DMS114 treated with DMSO at 0.1 percent for 48 hours (cell line): ENCODE results near the gene PARD3B.

Source experiments
- DNase-seq: peaks from one replicate; lab custom pipeline; 2025; ENCODE audit not compliant: unreplicated experiment; lab: John Stamatoyannopoulos, UW

PARD3B gene

DNA sequence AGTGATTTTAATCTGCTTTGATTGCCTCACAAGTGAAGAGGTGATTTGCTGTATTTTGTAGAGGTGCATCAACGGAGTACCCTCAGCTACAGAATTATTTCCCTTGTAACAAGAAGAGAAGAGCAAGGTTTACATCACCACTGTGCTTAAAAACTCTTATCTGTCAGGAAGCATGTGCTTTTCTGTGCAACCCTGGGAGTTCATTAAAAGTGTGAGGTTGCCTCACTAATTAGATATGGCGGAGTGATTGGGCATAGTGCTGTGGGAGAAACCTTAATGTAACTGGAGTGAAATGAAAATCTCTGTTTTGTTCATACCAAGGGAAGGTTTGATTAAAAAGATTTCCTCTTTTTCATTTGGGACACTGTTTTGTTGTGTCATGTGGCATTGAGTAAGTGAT is 544.7 kb downstream of the PARD3B start:
- no peak for DNase-seq

DNA sequence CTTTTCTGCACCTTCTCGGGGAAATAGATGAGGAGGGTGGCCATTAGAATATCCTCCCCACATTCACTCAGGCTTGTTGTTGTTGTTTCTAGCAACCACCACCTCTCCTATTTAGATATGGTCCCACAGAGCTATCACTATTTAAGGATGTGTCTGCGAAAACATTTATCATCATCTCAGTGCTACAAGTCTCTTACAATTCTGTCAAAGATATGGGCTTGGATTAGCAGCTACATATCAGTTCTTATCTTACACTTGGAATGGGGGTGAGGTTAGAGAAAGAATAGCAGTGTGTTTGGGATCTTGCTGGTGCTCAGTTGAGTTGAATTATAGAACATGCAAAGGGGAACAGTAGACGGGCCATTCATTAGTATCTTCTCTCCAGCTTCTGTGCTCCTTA is 546.1 kb downstream of the PARD3B start:
- no peak for DNase-seq

DNA sequence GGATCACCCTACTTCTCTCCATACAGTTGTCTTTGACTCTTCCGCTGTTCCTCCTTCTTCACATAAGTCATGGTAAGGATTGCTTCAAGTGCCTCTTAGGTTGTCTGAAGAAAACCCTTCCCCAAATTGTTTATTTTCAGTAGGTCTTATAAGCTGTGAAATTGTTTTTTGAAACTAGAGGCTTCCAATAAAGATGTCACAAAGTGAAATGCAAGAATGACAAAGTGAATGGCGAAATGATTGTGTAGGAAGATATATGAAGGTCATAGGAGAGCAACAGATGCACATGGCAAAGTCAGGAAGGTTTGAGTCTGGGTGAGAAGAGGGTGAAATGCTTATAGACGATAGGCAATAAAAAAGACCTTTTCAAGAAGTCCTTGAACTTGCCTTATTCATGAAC is 548.8 kb downstream of the PARD3B start:
- DNase-seq = no peak

DNA sequence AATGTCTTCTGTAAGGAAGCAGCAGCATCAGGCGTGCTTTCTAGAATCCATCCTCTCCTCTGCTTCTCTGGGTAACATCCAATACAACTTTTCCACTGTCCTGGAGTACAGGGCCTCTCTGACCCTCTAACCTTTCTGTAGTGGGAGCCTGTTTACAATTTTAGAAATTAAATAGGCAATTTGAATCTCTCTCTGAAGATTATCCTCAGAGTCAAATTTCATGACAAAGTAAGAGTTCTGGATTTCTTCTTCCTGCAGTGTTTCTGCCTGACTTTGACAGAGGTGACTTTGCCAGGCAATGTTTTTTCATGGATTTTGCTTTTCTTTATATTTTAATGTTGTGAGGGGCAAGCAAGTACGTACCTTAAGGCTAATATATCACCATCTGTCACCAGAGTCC is 558.4 kb downstream of the PARD3B start:
- DNase-seq = no peak

DNA sequence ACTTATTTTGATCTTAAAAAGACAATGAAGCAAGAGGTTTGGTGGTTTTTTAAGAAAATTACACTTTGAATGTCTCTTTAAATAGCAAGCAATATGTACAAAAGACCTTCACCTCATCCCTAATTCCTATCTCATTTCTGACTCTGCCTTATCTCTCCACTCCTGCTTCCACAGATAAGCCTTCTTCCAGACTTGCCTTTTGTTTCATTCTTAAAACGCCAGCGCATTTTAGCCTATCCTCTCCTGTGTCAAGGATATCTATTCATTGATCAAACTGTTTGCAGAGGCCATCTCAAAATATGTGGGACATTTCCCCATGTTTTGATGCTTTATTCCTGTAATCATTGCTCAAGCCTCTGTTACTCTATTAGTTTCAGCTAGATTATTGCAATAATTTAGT is 562.5 kb downstream of the PARD3B start:
- DNase-seq = no peak

DNA sequence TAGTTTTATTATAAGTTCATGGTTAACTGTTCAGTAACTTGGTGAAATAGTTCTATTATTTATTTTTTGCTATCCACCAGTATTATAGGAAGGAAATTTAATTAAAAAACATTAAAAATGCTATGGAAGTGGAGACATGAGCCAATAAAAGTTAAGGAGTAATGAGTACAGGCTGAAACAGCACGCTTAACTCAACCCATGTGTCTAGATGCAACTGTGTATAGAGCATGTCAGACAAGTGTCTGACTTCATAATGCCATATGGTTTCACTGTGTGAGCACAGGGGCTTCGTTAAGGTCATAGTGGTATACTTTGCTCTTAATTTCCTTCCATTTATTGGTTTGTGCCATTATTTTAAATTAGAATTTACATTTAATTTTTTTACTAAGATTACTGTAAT is 570.2 kb downstream of the PARD3B start:
- no peak for DNase-seq

DNA sequence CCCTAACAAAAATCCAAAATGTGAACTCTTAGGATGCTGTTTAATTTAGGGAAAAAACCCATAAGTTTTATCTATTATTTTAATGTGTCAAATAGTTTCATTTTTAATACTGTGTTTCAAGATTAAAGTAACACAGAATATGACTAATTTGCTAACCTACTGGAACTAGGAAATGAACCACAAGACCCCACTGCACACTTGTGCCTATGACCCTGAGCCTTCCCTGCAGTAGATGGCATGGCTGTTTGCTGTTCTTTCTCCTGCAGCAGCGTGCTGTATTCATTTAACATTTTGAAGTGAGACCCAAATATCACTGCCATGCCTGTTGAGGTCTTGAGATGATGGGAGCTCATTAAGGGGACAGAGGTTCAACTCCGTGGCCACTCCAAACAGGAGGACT is 571.9 kb downstream of the PARD3B start:
- DNase-seq = no peak

DNA sequence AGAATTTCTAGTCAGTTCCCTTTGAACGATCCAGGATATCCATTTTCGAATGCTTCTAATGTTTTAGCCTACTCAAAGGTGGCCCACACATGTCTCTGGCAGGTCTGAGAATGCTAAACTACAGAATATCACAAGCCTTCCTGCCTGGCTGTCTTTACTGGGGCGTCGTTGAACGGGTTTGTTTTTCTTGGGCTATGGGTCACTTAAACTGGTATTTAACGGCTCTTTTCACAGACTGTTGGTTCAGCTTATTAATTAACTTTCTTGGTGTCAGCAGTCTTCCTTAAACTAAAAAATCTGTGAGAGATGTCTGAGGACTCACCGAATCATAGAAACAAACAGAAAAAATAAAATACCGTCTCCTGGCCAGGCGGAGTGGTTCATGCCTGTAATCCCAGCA is 573.9 kb downstream of the PARD3B start:
- DNase-seq = no peak

DNA sequence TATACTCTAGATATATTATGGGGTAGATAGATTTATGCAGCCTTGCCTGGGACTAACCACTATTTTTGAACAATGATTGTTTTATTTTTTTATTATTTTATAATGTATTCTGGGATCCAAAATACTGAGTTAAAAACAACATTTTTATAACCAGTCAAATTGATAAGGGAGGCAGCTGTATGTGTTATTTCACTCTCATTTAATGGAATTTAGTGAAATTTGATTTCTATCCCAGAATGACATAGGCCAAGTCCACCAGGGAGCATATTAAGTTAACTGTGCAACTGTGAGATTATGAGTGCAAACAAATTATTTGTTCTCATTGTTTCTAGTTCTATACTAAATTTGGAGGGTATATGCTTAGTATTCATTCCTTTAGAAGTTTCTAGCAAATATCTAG is 583.5 kb downstream of the PARD3B start:
- no peak for DNase-seq

DNA sequence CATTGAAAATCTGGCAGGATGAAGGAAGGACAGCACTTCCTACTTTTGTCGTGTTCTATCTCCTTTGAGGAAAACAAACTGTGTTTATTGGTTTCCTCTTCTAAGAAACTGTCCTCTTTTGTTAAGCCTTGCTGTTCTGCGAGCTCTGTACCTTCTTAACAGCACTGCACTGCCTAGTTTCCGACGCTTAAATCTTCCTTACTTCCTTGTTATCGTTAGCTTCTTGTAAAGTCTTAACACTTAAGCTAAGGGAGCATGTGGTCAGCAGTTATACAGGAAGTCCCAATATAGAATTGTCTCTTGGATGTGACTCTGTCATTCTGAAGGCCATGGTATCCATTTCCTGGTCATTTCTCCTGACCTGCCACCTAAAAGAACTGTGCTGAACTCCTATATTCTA is 584.3 kb downstream of the PARD3B start:
- no peak for DNase-seq

DNA sequence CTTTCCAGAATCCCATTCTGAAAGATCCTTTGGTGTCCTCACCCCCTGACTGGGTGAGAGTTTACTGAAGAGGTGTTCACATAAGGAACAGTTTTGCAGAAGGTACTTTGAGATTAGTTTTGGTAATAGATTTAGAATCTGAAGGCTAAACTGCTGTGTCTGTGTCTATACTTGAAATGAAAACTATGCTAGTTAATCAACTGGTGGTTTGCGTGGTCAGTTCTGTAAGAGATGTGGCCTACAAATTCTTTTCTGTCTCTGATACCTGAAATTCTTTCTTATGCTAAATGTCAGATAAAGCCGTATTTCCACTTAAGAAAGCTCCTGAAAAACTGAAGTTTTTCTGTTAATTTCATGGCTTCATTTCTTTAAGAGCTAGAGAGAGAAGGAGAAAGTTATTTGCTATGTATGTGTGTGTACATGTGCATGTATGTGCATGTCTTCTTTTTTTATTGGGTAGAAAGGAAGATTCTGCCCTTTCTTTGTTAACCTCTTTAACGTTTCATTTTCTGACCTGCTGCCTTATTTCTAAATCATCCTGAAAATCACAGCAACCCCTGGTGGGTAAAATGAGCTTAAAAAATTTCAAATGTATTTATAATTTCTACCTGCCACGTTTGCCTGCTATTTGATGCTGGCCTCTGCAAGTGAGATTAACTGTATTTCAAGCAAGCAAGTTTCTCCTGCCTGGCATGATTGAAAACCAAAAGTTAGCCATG is 585.0 kb downstream of the PARD3B start:
- DNase-seq = no peak

DNA sequence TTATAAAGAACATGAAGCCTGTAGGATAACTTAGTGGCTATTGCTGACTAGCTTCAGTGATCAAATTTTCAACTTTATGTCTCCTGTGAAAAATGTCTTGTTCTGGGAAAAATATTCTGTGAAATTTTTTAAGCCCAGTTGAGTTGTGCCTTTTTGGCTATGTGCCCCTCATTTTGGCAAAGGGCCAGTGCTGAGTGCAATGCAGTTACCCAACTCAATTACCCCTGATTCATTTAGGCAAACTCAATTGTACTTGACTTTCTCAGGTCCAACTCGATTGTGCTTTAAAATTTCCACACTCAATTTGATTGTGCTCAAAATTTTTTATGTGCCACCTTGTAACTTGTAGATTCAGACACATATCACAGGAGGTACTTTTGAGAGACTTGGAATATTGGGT is 588.3 kb downstream of the PARD3B start:
- DNase-seq = no peak

DNA sequence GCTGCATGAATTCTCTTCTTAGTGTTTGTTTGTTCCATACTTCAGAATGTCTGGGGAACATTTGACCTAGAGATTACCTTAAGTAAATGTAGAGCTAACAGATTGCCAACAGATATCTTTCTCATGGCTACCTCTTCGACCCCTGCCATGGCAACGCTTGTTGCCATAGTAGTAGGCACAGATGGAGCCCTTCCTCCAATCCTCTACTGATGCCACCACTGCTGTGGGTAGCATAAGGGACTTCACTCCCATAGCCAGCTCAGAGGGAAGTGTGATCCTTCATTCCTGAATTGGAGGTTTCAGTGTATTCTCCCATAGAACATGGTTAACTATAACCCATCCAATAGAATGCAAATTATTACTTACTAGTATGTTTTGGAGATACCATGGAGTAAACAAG is 593.5 kb downstream of the PARD3B start:
- no peak for DNase-seq

DNA sequence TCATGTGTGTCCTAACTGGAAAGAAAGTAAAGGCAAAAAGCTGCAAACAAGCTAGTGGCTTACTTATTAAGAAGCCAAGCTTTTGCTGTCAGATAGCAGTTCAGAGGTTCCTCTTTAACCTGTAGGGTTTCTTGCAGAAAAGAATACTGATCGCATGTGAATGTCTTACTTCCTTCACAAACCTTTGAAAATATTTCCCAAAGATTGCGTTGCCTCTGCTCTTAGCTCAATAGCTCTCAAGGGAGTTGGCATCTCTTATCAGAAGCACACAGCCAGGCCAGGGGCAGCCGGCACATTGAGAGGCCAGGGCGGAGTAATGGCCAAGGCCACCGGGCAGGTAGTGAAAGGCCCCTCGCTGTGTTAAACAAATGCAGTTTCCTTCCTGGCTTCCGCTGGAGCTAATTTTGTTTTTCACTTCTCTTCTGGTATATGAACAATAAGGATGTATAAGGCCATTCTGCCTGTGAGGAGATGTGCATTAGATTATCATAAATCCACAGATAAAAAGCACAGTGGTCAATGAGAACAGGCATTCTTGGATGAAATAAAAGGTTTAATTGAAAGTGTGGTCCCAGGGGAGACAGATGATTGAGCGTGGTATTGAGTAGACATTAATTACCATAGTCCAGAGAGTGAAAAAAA is 594.7 kb downstream of the PARD3B start:
- no peak for DNase-seq

DNA sequence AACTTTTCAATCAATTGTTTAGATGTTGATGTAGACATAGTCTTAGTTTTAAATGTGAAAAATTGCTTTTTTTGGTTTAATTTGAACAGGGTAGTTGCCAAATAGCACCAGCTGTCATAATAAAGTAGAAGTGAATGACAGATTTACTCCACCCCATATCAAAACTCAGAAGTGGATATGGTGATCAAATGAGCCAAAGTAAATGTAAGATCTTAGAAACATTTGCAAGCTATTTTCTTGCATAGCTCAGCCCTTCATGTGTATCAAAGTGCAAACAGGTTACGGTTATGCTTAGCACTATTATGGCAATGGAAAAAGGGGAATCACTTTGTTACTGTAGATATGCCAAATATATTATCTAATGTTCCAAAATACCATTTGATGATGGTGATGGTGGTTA is 596.1 kb downstream of the PARD3B start:
- DNase-seq = no peak

DNA sequence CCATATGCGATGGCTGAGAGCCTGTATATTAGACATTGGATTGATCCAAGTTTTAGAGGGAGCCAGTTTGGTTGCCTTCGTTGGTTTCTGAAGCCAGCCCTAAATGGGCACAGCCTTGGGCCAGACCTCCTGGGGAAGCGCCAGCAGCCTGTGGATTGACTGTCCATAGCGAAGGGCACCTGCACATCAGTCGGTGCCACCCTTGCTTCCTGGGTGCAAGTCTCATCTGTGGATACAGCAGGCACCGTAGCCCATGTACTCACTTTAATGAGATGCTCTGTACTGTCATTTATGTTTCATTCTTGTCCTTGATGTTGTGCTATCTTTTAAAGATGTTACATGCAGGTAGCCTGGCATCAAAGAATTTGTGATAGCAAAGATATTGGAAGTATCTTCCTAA is 600.6 kb downstream of the PARD3B start:
- DNase-seq = no peak

DNA sequence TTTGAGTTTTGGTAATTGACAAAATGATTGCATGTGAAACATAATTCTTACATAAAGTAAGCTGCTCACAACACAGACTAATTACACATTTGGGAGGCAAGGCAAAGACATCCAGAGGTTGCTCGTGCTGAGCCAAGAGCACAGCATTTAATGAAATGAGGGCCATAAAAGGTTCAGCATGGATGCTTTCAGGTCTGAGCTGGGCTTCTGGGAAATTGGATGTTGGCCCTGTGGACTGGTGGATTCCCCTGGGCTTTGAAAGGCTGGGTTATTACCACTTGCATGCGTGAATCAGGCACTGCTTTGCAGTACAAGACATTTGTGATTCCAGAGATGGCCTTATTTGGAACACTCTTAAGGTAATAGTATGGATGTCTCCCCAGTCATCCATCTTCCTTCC is 603.5 kb downstream of the PARD3B start:
- DNase-seq = no peak

DNA sequence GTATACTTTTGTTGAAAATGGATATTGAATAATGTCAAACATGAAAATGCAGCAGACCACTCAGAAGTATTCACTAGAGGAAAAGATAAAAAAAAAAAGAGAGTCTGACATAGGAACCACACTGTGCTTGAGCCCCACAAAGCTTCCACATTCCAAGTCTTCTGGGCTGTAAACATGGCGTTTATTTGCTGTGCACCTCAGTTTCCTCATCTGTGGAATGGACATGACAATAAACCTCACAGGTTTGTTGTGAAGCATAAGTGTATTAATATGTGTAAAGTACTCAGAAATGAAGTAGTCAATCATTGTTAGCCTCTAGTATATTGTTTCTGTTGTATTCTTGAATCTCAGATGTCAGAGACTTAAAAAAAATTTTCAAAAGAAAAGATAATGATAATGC is 611.2 kb downstream of the PARD3B start:
- DNase-seq = no peak

DNA sequence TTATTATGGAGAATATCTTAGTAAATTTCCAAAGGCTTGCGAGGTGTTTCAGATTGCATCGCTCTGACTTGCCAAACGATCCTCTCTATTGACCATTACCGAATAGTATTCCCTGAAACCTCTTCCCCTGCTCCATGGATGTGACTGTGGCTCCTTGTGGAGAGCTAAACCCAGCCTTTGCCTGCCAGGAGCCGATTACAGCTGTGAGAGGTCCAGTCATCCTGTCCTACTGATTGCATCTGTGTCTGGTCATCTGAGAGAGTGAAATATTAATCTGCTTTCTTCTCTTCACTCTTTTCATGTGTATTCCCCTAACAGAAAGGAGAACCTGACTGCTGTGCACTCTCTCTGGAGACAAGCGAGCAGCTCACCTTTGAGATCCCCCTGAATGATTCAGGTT is 613.1 kb downstream of the PARD3B start:
- no peak for DNase-seq

DNA sequence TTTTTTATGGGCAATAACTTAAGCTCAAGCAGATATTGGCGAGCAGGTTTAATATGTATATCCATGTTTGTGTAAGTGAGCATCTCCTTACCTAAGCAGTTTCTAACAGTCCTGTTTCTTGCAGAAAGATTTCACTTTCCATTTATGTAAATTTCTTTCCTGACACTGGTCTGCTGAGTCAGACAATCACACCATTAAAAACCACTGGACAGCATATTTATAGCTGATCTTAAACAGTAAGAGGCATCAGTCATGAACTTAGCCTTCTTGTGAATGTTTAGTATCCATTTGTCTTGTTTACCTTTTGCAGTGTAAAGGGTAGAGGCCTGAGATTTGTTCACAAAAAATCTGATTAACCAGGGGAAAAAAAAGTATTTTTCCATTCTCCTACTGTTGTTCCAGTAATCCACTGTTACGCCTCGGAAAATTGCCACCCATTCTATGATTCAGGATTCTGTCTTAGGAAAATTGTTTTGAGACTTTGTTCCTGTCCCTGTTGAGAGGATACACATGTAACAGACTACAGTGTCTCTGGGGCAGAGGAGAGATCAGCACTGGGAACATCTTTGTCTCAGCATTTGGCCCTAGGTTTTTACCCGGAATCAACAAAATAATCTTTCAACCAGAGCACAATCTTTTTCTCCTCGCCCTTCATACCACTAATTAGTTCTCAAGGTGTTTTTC is 616.0 kb downstream of the PARD3B start:
- DNase-seq = no peak

DNA sequence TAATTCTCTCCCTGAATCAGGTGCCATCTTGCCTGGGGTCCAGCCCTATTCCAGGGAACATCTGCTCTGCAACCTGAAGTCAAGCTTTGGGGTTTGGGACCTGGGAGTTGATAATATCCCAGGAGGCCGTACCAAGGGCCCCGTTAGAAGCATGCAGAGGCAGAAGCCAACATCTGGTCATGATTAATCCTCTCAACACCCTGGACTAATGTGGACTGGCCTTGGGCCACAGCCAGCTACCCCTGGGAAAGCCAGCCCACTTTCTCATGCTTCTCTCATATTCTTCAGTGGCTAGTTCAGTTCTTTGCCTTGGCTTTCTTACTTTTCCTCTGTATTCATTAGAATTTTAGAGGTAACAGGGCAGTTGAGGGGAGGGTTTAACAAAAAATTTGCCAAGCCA is 621.5 kb downstream of the PARD3B start:
- no peak for DNase-seq

DNA sequence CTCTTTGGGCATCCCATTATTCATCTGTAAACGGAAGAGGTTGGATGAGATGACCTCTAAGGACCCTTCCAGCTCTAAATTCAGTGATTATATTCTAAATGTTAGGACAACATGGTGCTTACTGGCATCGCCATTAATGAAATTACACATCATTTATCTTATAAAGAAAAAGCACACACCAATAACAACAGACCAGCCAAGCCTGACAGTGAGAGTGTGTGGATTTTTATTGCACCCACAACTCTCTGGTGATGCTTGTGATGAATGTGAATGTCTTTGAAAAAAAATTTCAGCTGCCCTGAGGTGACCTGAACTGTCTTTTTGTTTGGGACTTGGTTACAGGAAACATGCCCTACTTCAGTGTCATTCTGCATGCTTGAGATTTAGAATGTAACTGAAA is 623.7 kb downstream of the PARD3B start:
- DNase-seq = no peak

DNA sequence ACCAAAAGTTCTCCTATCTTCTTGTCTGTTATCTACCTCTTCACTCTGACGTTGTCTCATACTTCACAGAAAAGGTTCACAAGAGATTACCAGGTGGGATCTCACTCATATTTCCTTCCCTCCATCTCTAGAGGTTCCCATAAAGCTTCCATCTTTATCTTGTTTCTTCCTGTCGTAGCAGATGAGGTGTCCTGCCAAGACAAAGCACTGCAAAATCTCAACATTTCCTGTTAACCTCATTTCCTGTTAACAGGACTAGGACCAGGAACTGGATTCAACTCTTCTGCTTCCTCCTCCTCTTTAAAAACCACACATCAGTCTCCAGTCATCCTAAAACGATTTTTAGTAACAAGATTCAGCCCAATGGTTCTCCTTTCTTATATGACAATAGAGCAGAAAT is 624.2 kb downstream of the PARD3B start:
- no peak for DNase-seq
